NB4 (cell line): ENCODE data around the gene APOL2.

Experiments used
- CTCF ChIP-seq: IDR thresholded peaks from one replicate; pipeline ENCODE4 v1.5.1; 2012; ENCODE audit warnings: low read depth, low read length
- MAX ChIP-seq: IDR thresholded peaks from 2 replicates; pipeline ENCODE4 v1.6.1; 2011; ENCODE audit warnings: low read depth, low read length
- MYC ChIP-seq: IDR thresholded peaks from 2 replicates; pipeline ENCODE4 v1.6.1; 2011; ENCODE audit warnings: low read depth, low read length
- POLR2A ChIP-seq: IDR thresholded peaks from 2 replicates; pipeline ENCODE4 v1.6.1; 2011; ENCODE audit warnings: mild to moderate bottlenecking; ENCODE audit not compliant: insufficient read length; ENCODE audit errors: extremely low read depth

DNA sequence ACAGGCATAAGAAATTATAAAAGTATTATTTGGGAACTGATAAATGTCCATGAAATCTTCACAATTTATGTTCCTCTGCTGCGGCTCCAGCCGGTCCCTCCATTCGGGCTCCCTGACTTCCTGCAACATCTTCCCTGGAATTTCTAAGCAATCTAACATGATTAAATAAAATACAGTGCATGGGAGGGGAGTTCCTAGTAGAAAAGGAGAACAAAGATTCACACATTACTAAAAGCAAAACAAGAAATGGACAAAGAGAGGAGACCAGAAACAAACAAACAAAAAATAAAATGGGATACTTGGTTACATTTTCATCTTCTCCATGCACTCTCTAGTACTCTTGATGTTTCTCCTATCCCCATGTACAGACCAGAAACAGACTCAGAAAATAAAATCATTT, 29.1 kb downstream of the APOL2 start:
- TF ChIP-seq POLR2A (no peak), CTCF (no peak), MAX (no peak), MYC (no peak)
